Activated B cell treated with CpG ODN at 0.5 μM for 24 hours (primary cell): ENCODE data around the gene PGAM4. TPM values are rescaled to one million over a fixed set of nuclear protein-coding genes. Genes with fewer than 3 reads are reported as not detected.
"Not testable (repeated sequence)": the region's sequence is repeated elsewhere in the genome, so short reads cannot be mapped to it uniquely, and the experiment has no call there.

Experiments used
- ATAC-seq: fragments of 200-7000 bp; cut with Tn5 transposase; one replicate; pipeline ENCODE4 v1.10.0; 2021; ENCODE audit warnings: low read depth, mild to moderate bottlenecking, moderate library complexity
- CTCF ChIA-PET: fragments of 350-600 bp; sonication (Branson Sonifier 250); formaldehyde crosslinking; loops from one replicate; lab custom pipeline; 2021; ENCODE audit warnings: antibody characterized with exemption; lab: Charles Lee
- POLR2A ChIA-PET: fragments of 350-600 bp; sonication (Branson Sonifier 250); formaldehyde crosslinking; loops from one replicate; lab custom pipeline; 2021; ENCODE audit warnings: antibody characterized with exemption; lab: Charles Lee
- DNase-seq: peaks from one replicate; pipeline ENCODE4 v3.0.0; 2022
- H3K27ac Mint-ChIP-seq: one replicate; pipeline ENCODE4 v1.8.0; 2020; ENCODE audit warnings: mixed read lengths
- H3K27me3 Mint-ChIP-seq: one replicate; pipeline ENCODE4 v1.8.0; 2021; ENCODE audit warnings: mixed read lengths
- H3K36me3 Mint-ChIP-seq: one replicate; pipeline ENCODE4 v1.8.0; 2021; ENCODE audit warnings: low read depth, mixed read lengths
- H3K4me1 Mint-ChIP-seq: one replicate; pipeline ENCODE4 v1.8.0; 2021; ENCODE audit warnings: mixed read lengths
- H3K4me3 Mint-ChIP-seq: one replicate; pipeline ENCODE4 v1.8.0; 2020; ENCODE audit warnings: mild to moderate bottlenecking, mixed read lengths
- H3K9me3 Mint-ChIP-seq: one replicate; pipeline ENCODE4 v1.8.0; 2020; ENCODE audit warnings: mixed read lengths
- CTCF ChIP-seq: fragments of 200-600 bp; IDR thresholded peaks from one replicate; pipeline ENCODE4 v1.8.0; 2022; ENCODE audit warnings: antibody characterized with exemption, mild to moderate bottlenecking
- intact Hi-C: fragments of 100-400 bp; cut with micrococcal nuclease; formaldehyde crosslinking; loops from one replicate; pipeline ENCODE4 v1.15.1; 2024
- total RNA-seq: library from RNA; stranded (reverse); gene quantifications from 2 replicates; pipeline ENCODE4 v1.2.3, GENCODE V29; 2022

Gene PGAM4
- total RNA-seq, 1 donor from 2014 or later: not detected

GRCh38 chrX:77922787-77923186 lies 46.7 kb downstream of the PGAM4 start:
- no peaks in the 10 kb centered on the region for H3K36me3 Mint-ChIP-seq
- H3K27me3 Mint-ChIP-seq: no peaks in the 10 kb centered on the region
- ChIA-PET POLR2A (no interaction called here), CTCF (no interaction called here)
- H3K27ac Mint-ChIP-seq: no peak overlapping the region
- TF ChIP-seq CTCF: no peak
- no peak for ATAC-seq
- DNase-seq: no peak
- H3K4me1 Mint-ChIP-seq: peaks cover 24% of the 10 kb centered on the region
- H3K9me3 Mint-ChIP-seq: no peaks in the 10 kb centered on the region
- intact Hi-C loops: no loop called here
- no peak overlapping the region for H3K4me3 Mint-ChIP-seq

DNA sequence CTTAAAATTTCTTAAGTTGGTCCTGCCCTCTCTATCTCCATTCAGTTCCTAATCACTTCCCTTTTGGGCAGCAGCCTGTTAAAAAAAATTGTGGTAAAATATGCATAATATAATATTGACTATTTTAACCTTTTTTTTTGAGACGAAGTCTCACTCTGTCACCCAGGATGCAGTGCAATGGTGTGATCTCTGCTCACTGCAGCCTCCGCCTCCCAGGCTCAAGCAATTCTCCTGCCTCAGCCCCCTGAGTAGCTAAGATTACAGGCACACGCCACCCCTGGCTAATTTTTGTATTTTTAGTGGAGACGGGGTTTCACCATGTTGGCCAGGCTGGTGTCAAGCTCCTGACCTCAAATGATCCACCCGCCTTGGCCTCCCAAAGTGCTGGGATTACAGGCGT lies 50.1 kb downstream of the PGAM4 start:
- H3K36me3 Mint-ChIP-seq, ATAC-seq, POLR2A ChIA-PET, H3K27ac Mint-ChIP-seq, DNase-seq, H3K27me3 Mint-ChIP-seq, CTCF ChIA-PET, H3K9me3 Mint-ChIP-seq, H3K4me3 Mint-ChIP-seq: not testable (repeated sequence)
- intact Hi-C loops: loop anchor here (10.0 kb wide), 2 partner anchors 595 to 835 kb away; no protein-coding TSS in a partner anchor
- H3K4me1 Mint-ChIP-seq: peaks cover 31% of the 10 kb centered on the region

DNA sequence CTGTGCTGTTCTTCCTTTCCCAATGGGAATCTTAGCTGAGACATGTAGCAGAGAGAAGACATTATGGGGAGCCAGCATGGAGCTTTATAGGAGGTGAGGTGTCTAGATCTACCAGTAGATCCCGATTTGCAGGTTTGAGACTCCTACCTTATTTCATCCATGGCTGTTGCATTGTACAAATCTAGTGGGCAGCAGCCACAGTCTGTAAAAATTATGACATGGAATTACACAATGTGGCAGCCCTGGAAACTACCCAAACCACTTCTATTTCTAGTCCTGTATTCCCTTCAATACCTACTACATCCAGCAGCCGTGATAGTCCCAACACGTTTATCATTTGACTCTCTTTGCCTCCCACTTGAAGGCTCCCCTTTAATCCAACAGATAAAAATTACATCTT lies 50.9 kb downstream of the PGAM4 start:
- no peak for TF ChIP-seq CTCF
- Mint-ChIP-seq H3K4me3 (no peak overlapping the region), H3K36me3 (no peaks in the 10 kb centered on the region), H3K27me3 (no peaks in the 10 kb centered on the region), H3K4me1 (peaks cover 32% of the 10 kb centered on the region), H3K9me3 (no peaks in the 10 kb centered on the region), H3K27ac (no peak overlapping the region)
- POLR2A ChIA-PET: no interaction called here
- DNase-seq: no peak
- CTCF ChIA-PET: no interaction called here
- ATAC-seq: no peak
- intact Hi-C loops: loop anchor here (10.0 kb wide), 2 partner anchors 596 to 836 kb away; no protein-coding TSS in a partner anchor

Other genes starting within 250 kb of the PGAM4 start
- gene ATRX, start 183.4 kb downstream of the PGAM4 start, total RNA-seq: 114 and 120 TPM in 2 replicates
- gene MAGT1, start 74.2 kb downstream of the PGAM4 start, total RNA-seq: 36.5 and 40.2 TPM in 2 replicates
- gene COX7B, start 70.2 kb downstream of the PGAM4 start, total RNA-seq: 196 and 235 TPM in 2 replicates
- 8.2 and 9.4 TPM in 2 replicates for gene ATP7A, start 58.9 kb downstream of the PGAM4 start, total RNA-seq
- gene PGK1, start 134.6 kb upstream of the PGAM4 start, total RNA-seq: 293 and 295 TPM in 2 replicates
- gene TAF9B, start 170.0 kb upstream of the PGAM4 start, total RNA-seq: 16.2 and 17.4 TPM in 2 replicates